RPMI8226 (cell line): ENCODE results near the gene SH3GLB2.

Experiments
- DNase-seq: peaks from one replicate; pipeline ENCODE4 v3.0.0-alpha.2; 2015

Gene SH3GLB2

DNA sequence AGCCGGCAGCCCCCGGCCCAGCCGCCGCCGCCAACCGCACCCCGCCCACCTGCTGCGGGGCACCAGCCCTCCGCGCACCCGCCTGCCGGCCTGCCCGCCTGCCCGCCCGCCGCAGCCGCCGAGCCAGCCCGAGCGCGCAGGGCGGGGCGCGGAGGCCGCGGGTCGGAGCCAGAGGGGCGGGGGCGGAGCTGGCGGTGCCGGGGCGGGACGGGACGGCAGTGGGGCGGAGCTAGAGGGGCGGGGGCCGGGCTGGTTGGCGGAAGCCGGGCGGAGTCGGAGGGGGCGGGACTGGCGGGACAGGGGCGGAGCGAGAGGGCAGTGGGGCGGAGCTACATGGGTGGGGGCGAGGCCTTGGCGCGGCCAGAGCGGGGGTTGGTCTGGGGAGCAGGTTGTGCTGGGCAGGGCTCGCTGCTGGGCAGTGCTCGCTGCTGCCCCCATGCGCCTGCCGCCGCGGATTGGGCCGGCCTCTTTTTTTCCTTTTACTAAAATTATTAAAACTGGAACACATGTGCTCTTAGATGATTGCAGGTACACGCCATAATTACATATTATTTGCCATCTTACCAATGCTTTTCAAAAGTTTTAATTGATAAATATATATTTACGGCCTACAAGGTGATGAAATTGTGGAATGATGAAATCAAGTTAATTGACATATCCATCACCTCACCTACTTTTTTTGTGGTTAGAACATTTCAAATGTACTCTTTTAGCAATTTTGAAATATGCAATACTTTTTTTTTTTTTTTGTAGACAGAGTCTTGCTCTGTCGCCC lies at the start of gene SH3GLB2:
SH3GLB2 (minus strand) TSS at position 140 of the 775 bp plus-strand sequence. CDS start 177 bp downstream, outside the sequence.
- peak; percentile 94 for DNase-seq

DNA sequence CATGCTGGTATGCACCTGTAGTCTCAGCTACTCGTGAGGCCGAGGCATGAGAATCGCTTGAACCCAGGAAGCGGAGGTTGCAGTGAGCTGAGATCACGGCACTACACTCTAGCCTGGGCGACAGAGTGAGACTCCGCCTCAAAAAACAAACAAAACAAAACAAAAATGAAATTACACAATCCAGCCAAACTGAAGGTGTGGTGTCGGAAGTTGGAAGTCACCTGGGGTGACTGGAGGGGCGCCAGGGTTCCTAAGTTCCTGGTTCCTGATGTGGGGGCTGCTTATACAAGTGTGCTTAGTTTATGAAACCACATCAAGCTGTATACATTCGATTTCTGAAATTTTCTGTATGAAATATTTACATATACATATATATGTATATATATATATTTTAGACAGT lies 49.1 kb upstream of the SH3GLB2 start:
- no peak for DNase-seq

DNA sequence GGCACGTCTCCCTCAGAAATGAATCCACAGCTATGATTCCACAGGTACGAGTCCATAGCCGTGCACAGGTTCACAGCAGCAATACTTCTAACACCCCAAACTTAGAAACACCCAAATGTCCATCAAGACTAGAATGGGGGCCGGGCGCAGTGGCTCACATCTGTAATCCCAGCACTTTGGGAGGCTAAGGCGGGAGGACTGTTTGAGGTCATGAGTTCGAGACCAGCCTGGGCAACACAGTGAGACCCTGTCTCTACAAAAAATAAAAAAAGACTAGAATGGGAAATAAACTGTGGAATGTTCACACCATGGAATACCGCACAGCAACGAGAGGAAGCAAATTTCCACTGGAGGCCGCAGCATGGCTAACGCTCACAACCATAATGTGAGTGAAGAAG lies 48.5 kb upstream of the SH3GLB2 start:
- DNase-seq = no peak

DNA sequence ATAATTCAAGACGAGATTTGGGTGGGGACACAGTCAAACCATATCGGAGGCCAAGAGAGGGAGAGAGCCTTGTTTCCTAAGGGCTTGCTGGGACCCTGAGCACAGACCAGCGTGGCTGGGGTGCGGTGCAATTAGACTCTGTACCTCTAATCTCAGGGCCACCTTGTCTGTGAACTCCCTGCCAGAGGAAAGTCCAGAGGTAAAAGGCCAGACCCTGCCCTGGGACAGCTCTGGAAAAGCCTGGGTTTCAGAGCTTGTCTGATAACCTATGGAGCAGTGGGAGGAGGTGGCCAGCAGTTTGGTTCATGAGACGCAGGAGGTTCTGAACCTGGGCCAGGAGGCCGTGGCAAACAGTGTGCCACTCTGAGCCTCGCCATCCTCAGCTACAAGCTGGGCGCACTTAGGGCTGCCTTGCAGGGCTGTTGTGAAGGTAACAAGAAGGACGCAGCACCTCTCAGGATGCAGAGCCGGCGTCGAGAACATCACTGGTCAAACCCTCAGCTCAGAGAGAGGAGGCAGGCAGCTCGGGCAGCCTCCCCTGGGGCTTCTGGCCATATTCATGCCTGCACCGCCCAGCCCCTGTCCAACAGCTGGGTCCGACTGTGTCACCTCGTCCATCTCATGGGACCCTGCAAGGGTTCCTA lies 48.0 kb upstream of the SH3GLB2 start:
- no peak for DNase-seq

DNA sequence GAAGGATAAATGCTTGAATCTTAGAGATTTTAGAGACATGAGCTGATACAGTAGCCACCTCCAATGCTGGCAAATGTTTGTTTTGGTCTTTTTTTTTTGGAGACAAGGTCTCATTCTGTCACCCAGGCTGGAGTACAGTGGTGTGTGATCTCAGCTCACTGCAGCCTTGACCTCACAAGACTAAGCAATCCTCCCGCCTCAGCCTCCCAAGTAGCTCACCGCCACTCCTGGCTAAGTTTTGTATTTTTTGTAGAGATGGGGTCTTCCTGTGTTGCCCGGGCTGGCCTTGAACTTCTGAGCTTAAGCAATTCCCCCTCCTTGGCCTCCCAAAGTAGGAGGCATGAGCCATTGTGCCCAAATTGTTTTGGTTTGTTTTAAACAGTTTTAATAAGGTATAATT lies 46.0 kb upstream of the SH3GLB2 start:
- no peak for DNase-seq

DNA sequence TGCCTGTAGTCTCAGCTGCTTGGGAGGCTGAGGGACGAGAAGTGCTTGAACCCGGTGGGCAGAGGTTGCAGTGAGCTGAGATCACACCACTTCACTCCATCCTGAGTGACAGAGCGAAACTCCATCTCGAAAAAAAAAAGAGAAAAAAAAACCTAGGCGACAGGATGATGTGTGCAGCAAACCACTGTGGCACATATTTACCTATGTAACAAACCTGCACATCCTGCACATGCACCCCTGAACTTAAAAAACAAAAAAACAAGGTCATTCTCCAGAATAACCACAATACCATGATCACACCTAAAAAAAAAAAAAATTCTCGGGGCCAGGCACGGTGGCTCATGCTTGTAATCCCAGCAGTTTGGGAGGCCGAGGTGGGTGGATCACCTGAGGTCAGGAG lies 45.3 kb upstream of the SH3GLB2 start:
- no peak for DNase-seq

DNA sequence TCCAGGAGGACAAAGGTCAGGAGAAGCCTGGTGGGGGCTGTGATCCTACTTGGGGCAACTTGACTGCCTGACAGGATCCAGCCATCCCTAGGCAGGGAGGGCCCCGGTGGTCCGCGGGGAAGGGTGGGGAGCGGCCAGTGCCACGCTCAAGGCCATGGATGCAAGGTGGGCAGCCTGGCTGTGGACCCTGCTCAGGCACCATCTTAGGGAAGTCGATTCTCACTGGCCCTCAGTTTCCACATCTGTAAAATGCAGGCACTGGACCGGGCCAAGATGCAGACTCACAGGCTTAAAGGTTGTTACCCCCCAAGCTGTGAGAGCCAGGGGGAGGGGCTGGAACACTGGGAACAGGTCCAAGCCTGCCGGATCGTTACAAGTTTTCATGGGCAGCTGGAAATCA lies 44.0 kb upstream of the SH3GLB2 start:
- no peak for DNase-seq

DNA sequence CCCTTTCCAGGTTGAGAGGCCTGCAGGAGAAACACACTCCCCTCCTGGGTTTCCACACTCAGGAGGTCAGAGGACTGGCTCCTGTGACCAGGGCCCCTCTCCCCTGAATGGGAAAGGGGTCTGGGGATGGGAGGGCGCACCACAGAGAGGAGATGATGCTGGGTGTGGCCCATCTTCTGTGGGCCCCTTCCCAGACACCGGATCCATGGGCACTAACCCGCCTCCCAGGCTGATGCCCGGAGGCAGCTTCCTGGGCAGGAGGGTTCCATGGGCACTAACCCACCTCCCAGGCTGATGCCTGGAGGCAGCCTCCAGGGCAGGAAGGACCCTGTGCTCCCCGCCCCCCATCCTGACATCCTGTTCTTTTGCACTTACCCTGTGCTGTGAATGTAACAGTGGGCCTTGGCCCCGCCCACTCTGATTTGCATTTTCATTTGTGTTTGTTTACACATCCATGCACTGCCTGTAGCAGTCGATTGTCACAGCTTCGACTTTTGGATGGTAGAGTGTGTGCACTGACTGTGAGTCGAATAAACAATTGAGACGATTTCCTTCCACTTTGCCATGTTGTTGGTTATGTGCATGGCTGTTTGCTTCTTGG lies 43.5 kb upstream of the SH3GLB2 start:
- DNase-seq = no peak

DNA sequence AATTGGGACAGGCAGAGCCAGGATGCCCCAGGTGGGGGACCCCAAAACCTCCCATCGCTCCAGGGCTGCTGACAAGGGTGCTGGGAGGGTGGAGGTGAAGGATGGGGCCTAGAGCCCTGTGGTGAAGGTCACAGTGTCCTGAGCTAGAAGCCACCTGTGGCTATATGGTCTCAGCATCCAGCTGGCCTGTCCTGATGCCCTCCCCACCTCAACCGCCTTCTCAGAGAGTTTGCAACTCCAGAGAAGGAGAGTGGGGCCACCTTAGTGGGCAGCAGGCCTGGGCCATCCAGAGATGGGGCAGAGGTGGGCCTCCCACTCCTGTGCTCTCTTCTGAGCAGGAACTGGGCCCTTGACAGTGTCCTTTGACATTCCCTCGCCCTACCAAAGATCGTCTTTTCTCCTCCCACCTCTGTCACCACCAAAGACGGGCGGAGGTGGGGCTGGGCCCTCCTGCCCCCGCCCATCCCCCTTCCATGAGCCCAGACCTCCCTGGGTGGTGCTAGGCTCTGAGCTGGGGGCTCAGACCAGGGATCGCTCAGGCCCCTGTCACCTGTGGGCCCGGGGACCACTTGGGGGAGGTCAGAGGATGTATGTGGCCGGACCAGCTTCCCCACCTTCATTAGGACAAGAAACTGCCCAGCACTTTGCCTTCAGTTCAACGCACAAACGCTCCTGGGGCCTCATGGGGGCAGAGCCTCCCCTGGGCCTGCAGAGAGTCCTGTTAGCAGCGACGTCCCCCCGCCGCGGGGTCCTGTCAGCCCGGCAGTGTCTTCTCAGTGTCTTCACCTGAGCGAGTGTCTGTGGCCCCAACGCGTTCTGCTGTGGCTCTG lies 42.8 kb upstream of the SH3GLB2 start:
- DNase-seq = no peak

DNA sequence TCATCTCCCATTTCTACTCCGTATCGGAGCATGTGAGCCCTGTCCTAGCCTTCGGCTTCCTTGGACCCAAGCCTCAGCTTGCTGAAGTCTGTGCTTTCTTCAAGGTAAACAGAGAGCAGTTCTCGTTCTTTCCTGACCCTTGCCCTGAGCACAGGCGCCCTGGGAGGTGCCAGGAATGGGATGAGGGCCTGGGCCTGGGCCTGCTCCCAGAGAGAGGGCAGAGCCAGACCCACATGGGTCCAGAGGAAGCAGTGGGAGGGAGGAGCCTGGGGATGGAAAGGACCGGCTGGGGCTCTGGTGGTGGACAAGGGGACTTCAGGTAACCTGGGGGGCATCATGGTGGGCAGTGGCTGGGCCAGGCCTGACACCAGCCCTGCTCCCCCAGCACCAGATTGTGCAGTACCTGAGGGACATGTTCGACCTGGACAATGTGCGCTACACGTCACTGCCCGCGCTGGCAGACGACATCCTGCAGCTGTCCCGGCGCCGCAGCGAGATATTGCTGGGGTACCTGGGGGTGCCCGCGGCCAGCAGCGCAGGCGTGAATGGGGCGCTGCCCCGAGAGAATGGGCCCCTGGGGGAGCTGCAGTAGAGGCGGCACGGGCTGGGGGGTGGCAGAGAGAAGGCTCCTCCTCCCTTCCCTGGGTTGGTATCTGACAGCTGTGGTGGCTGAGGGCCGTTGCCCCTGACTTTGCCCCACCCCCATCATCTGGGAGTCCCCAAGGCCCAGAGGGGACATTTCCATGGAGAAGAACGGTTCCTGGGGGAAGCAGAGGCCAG lies 41.9 kb upstream of the SH3GLB2 start:
- no peak for DNase-seq

DNA sequence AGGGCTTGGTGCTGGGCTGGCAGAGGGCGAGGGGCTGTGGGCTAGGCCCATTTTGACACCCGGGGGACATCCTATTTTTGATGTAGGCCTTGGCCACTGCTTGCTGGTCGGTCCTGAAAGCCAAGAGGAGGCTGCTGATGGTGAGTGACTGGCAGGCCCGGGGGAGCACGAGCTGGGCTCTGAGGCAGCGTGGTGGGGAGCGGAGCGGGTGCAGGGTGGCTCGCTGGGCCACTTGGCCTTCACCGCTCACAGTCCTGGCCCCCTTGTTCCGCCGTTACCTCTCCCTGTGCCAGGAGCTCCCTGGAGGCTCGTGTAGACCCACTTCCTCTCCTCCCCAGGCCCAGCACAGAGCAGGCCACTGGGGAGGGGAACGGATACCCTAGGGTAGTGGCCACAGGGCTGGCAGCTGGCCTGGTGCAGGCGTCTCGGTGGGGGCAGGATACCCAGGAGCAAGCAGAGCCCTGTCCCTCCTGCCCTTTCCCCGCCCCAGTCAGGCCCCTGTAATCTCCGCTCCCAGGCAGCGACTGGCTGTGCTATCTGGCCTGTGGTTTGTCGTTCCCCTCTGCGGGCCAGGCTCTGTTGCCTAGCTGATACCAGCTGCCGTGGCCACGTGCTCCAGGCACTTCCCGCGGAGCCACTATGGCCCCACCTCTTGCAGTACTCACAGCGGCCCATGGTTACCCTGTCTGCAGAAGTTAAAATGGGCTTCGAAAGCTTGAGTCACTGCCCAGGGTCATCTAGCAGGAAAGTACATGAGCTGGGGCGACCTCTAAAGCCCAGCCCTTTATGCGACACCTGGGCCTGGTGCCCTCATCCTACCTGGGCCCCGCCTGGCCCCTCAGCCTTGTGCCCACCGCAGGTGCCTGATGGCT lies 41.1 kb upstream of the SH3GLB2 start:
- DNase-seq = no peak

DNA sequence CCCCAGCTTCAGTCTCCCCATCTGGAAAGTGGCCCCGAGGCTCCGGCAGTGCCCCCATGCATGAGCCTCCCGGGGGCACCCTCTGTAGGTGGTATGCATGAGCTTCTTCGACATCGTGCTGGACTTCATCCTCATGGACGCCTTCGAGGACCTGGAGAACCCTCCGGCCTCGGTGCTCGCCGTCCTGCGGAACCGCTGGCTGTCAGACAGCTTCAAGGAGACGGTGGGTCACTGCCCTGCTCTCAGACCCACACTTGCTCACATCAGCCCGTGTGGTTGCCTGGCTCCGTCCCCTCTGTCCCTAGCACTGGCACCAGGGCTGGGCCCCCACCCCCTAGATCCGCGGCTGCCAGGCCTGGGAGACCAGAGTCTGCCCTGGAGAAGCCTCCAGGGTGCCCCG lies 40.0 kb upstream of the SH3GLB2 start:
- no peak for DNase-seq

DNA sequence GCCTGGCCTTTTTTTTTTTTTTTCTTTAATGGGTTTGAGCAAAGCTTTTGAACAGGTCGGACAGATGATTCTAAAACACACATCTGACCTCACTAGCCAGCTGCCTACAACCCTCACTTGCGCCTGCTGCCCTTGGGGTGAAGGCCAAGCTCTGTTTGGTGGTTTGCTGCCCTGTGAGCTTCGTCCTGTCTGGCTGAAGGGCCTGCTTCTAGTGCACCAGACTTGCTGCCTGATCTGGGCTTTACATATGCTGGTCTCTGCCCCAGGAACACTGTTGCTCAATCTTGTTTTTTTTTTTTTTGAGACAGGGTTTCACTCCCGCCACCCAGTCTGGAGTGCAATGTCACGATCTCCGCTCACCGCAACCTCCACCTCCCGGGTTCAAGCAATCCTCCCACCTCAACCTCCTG lies 36.4 kb upstream of the SH3GLB2 start:
- no peak for DNase-seq

DNA sequence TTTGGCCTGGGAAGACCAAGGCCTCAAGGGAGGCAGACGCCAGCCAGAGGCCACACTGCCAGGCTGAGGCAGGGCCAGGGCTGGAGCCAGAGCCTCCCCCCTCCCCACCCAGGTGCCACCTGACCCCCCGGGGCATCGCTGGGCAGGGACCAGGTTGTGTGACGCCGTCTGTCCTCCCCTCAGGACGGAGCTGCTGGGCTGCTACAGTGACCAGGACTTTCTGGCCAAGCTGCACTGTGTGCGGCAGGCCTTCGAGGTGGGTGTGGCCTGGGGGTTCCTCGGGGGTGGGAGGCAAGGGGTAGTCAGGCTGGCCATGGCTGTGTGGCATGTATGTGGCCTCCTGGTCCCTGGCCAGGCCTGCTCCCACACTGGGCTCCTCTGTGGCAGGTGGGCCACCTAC lies 34.9 kb upstream of the SH3GLB2 start:
- DNase-seq = no peak

DNA sequence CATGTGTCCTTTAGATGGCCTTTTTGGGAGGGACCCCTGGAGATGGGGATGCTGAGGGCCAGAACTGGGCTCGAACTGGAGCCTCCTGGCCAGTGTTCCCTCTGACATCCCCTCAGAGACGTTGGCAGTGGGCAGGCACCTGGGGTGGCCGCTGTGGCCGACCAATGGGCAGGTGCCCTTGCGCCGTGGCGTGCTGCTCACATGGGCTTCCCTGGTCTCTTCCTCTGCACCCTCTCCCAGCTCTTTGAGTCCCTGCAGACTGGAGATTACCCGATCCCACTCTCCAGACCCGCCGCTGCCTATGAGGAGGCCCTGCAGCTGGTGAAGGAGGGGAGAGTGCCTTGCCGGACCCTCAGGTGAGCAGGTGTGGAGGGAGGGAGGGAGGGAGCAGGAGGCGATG lies 32.9 kb upstream of the SH3GLB2 start:
- DNase-seq = no peak

DNA sequence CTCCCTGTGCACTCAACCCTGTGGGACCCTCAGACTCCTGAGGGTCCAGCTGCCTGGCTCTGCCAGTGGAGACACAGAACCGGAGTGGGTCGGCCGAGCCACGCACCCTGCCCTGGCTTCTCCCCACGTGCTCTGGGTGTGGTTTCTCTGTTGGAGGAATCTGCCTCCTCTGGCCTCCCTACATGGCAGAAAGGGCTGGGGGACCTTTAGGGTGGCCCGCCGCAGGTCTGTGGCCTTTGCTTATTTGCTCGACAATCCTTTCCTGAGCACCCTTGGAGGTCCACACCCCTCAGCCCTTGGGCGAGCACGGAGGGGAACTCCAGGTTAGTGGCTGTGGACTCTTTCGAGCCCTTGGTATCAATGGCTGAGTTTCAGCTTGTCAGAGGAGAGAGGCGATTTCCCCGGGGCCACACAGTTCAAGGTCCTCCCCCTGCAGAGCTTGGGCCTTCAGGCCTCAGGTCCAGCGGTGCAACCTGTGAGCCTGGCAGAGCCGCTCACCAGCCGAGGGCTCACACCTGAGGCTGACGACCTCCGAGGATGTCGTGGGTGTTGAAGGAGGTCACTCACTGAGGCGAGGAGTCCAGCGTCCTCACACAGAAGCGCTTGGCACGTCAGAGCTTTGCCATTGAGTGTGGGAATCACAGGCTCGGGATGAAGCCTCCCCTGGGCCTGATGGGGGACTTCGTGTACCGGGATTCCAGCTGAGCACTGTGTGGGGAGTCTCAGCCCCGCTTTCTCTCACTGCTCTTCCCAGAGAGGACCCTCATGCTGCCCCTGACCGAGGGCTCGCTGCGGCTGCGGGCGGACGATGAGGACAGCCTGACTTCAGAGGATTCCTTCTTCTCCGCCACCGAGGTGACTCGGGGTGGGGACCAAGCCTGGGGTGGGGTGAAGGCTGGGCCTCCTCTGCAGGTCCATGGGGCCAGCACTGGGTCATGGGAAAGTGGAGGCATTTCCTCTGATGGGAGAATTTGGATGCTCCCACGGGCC lies 32.0 kb upstream of the SH3GLB2 start:
- no peak for DNase-seq

DNA sequence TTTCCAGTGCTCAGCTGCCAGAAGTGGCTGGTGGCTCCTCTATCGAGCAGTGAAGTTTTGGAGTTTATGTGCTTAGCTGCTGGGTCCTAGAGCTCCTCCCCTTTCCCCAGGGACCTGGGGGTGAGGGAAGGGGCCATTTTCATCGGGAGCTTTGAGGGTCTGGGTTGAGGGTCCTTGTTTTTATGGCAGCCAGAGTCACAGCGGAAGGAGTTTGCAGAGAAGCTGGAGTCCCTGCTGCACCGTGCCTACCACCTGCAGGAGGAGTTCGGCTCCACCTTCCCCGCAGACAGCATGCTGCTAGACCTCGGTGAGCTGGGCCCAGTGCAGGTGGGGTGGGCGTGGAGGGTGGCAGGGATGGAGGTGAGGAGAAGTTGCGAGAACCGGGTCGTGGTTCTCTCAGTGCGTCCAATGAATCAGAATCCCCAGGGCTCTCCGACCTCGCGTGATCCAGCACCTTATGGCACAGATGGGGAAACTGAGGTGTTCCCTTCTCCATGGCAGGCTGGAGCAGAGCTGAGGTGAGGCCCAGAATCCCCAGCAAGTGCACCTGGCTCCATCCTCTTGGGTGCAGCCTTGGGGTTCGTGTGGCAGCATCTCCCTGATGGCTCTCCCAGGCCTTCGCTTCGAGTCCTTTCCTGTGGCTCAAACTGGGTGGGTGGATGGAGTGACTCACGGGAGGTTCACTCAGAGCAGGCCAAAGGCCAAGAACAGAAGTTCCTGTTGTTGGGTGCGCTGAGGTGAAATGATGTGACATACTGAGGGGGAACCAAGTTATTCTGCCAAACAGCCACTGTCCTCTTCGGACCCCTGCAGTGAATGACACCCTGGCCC lies 31.0 kb upstream of the SH3GLB2 start:
- no peak for DNase-seq

DNA sequence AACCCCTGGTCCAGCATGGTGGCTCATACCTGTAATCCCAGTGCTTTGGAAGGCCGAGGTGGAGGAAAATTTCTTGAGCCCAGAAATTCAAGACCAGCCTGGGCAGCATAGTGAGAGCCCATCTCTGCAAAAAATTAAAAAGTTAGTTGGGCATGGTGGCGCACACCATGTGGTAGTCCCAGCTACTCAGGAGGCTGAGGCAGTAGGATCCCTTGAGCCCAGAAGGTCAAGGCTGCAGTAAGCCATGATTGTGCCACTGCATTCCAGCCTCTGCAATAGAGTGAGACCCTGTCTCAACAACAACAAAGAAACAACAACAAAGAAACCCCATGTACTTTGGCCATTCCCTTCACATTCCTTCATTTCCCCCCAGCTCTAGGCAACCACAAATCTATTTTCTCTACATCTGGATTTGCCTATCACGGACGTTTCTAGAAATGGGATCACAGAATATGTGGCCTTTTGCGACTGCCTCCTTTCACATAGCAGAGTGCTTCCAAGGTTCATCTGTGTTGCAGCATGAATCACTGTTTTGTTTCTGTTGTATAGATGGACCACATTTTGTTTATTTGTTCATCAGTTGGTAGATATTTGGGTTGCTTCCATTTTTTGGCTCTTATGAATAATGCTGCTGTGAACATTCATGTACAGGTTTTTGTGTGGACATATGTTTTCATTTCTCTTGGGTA lies 26.2 kb upstream of the SH3GLB2 start:
- no peak for DNase-seq

DNA sequence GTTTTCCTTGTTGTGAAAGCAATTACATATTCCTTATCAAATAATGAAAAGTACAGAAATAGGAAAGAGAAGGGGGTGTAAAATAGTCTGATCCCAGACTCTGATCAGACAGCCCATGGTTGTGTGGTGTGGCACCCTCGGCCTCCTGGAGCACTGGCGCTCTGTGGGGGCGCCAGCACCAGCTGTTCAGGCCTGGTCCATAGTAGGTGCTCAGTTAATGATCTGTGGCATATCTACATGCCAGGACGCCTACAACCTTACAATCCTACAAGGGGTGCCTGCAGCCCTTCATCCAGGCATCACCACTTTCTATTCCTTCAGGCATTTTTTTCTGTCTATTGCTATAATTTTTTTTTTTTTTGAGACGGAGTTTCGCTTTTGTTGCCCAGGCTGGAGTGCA lies 24.9 kb upstream of the SH3GLB2 start:
- DNase-seq = no peak
